Transverse colon (tissue), 4 donors: ENCODE results near the gene OR52W1. TPM values are rescaled to one million over a fixed set of nuclear protein-coding genes. Genes with fewer than 3 reads are reported as not detected.
A peak's percentile ranks its signal among the peaks of the same experiment; 100 is the strongest.

ENCODE experiments used
- DNase-seq: peaks from one replicate; pipeline ENCODE4 v3.0.0-alpha.2; 2019
- H3K27ac ChIP-seq, 4 donors: fragments of 200-600 bp; sonication (generic); 2 replicates each; pipeline ENCODE4 v1.5.1; 2016 to 2018; ENCODE audit warnings: inconsistent platforms in 4 of 4
- H3K27me3 ChIP-seq: fragments of 200-600 bp; sonication (generic); 2 replicates; pipeline ENCODE4 v1.5.1; 2017; ENCODE audit warnings: inconsistent platforms
- H3K36me3 ChIP-seq, 4 donors: fragments of 200-600 bp; sonication (generic); 2 replicates each; pipeline ENCODE4 v1.5.1; 2017 to 2019; ENCODE audit warnings: inconsistent platforms in 4 of 4
- H3K4me1 ChIP-seq, 4 donors: fragments of 200-600 bp; sonication (generic); 2 replicates each; pipeline ENCODE4 v1.5.1; 2017 to 2020; ENCODE audit warnings: inconsistent platforms in 4 of 4
- H3K4me3 ChIP-seq, 4 donors: fragments of 200-600 bp; sonication (generic); 1 replicate in 1 of 4; 2 replicates in 3 of 4; pipeline versions ENCODE4 v1.5.1 to v1.6.1; 2017 to 2019; ENCODE audit warnings: inconsistent platforms in 4 of 4
- H3K9me3 ChIP-seq, 2 donors: fragments of 200-600 bp; sonication (generic); 2 replicates each; pipeline ENCODE4 v1.5.1; 2017 to 2019; ENCODE audit warnings: inconsistent platforms in 2 of 2
- CTCF ChIP-seq, 5 experiments: fragments of 200-600 bp in 3 of 5; fragments of 450-650 bp in 2 of 5; sonication (generic) in 3 of 5; IDR thresholded peaks; 1 replicate in 2 of 5; 2 replicates in 3 of 5; pipeline ENCODE4 v1.5.1; 2016 to 2017; ENCODE audit warnings: antibody characterized with exemption in 5 of 5, inconsistent platforms in 3 of 5, mild to moderate bottlenecking in 2 of 5, moderate library complexity in 1 of 5
- EP300 ChIP-seq: sonication (generic); formaldehyde crosslinking; IDR thresholded peaks from one replicate; pipeline ENCODE4 v1.6.1; 2017; ENCODE audit warnings: antibody characterized with exemption, low read depth
- POLR2A ChIP-seq: fragments of 450-650 bp; IDR thresholded peaks from one replicate; pipeline ENCODE4 v1.6.1; 2016; ENCODE audit warnings: antibody characterized with exemption, mild to moderate bottlenecking, moderate library complexity
- POLR2AphosphoS5 ChIP-seq, 3 donors: sonication (generic); formaldehyde crosslinking; IDR thresholded peaks; one replicate each; pipeline ENCODE4 v1.6.1; 2016; ENCODE audit warnings: antibody characterized with exemption in 3 of 3
- WGBS, 2 donors: methylation state at CpG; one replicate each; pipeline ENCODE4 v1.1.5; 2018; ENCODE audit warnings: low coverage in 1 of 2; 5-methylcytosine and 5-hydroxymethylcytosine counted together
- in situ Hi-C, 4 donors: fragments of 200-750 bp; cut with MboI; loops; one replicate each; pipeline versions ENCODE4 v1.15.0 to v1.15.1; 2017; ENCODE audit warnings: low sequenced_read_pairs in 3 of 4, low pct_ligation_motif_present in 1 of 4, low pct_unique_long_range_greater_than_20kb in 1 of 4
- intact Hi-C: fragments of 100-400 bp; cut with DNase I; formaldehyde crosslinking; loops from one replicate; pipeline ENCODE4 v1.15.1; 2023; ENCODE audit warnings: low total_unique reads
- total RNA-seq, 4 donors: library from RNA; depleted of rRNA; stranded (reverse); fragments of >200 nt; gene quantifications; one replicate each; pipeline ENCODE4 v1.1.0, GENCODE V29; 2016

Gene OR52W1
- total RNA-seq, 4 donors from 2014 or later, result not detected

- DNase-seq, result peak; percentile 80
These were observed 30.9 kb downstream of the OR52W1 start for GRCh38 chr11:6229911-6230310.

GRCh38 chr11:6232899-6233298 lies 33.9 kb downstream of the OR52W1 start:
- no peak for DNase-seq
- intact Hi-C loops (no loop called here), in situ Hi-C loops (loop anchor here in 1 of 4 donors (10.0 kb wide), 1 partner anchor 252 kb away; the partner anchor contains the start of genes ARFIP2 and TIMM10B)
- H3K27me3 ChIP-seq, result no peaks in the 10 kb centered on the region
- H3K4me1 ChIP-seq, result peaks cover 4 to 49% (median 31%) of the 10 kb centered on the region in 4 donors
- H3K9me3 ChIP-seq, result no peaks in the 10 kb centered on the region
- TF ChIP-seq POLR2A (no peak), POLR2AphosphoS5 (IDR thresholded peaks at IDR 0.05) (no peak), CTCF (IDR thresholded peaks at IDR 0.05) (no peak), EP300 (no peak)
- H3K27ac ChIP-seq, result no peak overlapping the region
- H3K4me3 ChIP-seq, result no peak overlapping the region
- no peaks in the 10 kb centered on the region for H3K36me3 ChIP-seq

More at GRCh38 chr11:6229911-6230310, 30.9 kb downstream of the OR52W1 start:
- Histone ChIP-seq H3K4me1 (peaks cover 16 to 79% (median 41%) of the 10 kb centered on the region in 4 donors), H3K4me3 (peak overlapping the region in 3 of 4 donors; percentile 19 to 41 (median 29)), H3K27ac (peak overlapping the region; percentile 78 to 87 (median 82)), H3K27me3 (no peaks in the 10 kb centered on the region), H3K36me3 (no peaks in the 10 kb centered on the region), H3K9me3 (no peaks in the 10 kb centered on the region)
- in situ Hi-C loops, result loop anchor here in 1 of 4 donors (10.0 kb wide), 1 partner anchor 255 kb away; the partner anchor contains the start of genes ARFIP2 and TIMM10B
- TF ChIP-seq CTCF (IDR thresholded peaks at IDR 0.05) (no peak), EP300 (no peak), POLR2A (peak; percentile 84), POLR2AphosphoS5 (IDR thresholded peaks at IDR 0.05) (peak; percentile 84 to 98 (median 95))
- 0 to 46% methylated on average over 1 to 2 of the region's 2 CpGs for WGBS, 2 donors
- intact Hi-C loops, result no loop called here

DNA sequence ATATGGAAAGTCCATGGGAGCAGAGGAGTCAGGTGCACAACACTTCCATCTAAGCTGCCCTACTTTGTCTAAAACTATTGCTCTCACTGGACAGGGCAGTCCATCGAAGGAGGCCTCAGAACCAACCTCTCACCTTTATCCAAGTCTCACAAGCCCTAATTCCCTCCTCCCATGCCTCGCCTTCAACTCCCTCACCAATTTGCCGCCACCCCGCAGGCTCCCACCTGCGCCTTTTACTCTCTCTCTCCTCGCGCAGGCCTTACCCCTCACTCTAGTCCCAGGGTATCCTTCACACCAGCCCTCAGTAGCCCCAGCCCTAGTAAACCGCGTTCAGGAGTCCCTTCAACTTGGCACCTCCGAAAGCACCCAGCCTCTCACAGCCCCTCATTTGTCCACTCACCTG lies 35.0 kb downstream of the OR52W1 start:
- intact Hi-C loops, result no loop called here
- H3K4me1 ChIP-seq, result peaks cover 4 to 39% (median 27%) of the 10 kb centered on the region in 4 donors
- in situ Hi-C loops, result loop anchor here in 1 of 4 donors (10.0 kb wide), 1 partner anchor 251 kb away; the partner anchor contains the start of genes ARFIP2 and TIMM10B
- 1 to 2% methylated on average over 9 to 10 of the region's 10 CpGs for WGBS, 2 donors
- peak overlapping the region; percentile 87 to 96 (median 90) for H3K27ac ChIP-seq
- H3K36me3 ChIP-seq, result no peaks in the 10 kb centered on the region
- no peaks in the 10 kb centered on the region for H3K9me3 ChIP-seq
- DNase-seq, result peak; percentile 29
- peak overlapping the region; percentile 60 to 94 (median 73) for H3K4me3 ChIP-seq
- H3K27me3 ChIP-seq, result no peaks in the 10 kb centered on the region
- no peak for TF ChIP-seq POLR2AphosphoS5 (IDR thresholded peaks at IDR 0.05)
- no peak for TF ChIP-seq CTCF (IDR thresholded peaks at IDR 0.05)
- no peak for TF ChIP-seq EP300
- TF ChIP-seq POLR2A, result no peak

DNA sequence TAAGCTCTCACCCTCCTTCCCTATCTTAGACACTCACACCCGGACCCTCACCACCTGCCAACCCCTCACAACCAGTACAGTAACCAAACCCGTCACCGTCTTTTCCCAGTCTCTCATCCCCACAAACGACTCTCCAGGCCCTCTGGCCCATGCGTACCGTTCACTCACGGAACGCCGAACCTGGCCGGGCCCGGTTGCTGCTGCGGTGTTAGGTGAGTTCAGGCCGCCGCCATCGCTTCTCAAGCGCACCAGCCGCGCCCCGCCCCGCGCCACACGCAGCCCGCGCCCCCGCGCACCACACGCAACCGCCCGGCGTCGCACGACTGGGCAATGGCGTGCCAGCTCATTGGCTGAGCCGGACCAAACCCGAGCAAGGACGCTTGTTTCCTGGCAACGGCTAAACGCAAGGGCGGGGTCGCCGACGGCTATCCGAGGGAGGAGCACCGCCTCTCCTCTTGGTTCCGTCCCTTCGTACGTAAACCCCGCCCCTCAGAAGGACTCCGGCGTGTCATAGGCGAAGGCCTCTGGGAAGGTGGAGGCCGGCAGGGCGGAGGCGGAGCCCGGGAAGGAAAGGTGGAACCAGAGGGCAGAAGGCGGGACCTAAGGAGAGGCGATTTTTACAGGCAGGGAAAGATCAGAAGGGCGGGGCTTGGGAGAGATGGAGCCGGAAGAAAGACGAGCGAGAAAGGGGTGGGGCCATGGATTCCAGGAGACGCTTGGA lies 35.5 kb downstream of the OR52W1 start, which contains the start of gene FHIP1B:
Gene FHIP1B (minus strand): TSS at position 250 of the 721 bp plus-strand sequence. CDS start 10,120 bp downstream, outside the sequence.
- no peaks in the 10 kb centered on the region for H3K36me3 ChIP-seq
- peak within 1 kb of the TSS; percentile 60 to 94 (median 73) for H3K4me3 ChIP-seq
- in situ Hi-C loops (loop anchor here in 1 of 4 donors (10.0 kb wide), 1 partner anchor 250 kb away; the partner anchor contains the start of genes ARFIP2 and TIMM10B), intact Hi-C loops (no loop called here)
- peaks cover 4 to 37% (median 26%) of the 10 kb centered on the region in 4 donors for H3K4me1 ChIP-seq
- H3K27me3 ChIP-seq, result no peaks in the 10 kb centered on the region
- WGBS, 2 donors, result 0 to 1% methylated on average over 7 to 54 of the region's 62 CpGs
- no peaks in the 10 kb centered on the region for H3K9me3 ChIP-seq
- H3K27ac ChIP-seq, result peak within 1 kb of the TSS; percentile 91 to 96 (median 92)
- peak; percentile 64 to 89 (median 87) for TF ChIP-seq POLR2AphosphoS5 (IDR thresholded peaks at IDR 0.05)
- TF ChIP-seq POLR2A, result peak; percentile 82
- no peak for TF ChIP-seq CTCF (IDR thresholded peaks at IDR 0.05)
- no peak for TF ChIP-seq EP300
- peak; percentile 100 for DNase-seq
